Breast epithelium (tissue), 4 donors: ENCODE data around the gene COL5A1. TPM values are rescaled to one million over a fixed set of nuclear protein-coding genes. Genes with fewer than 3 reads are reported as not detected.
A peak's percentile ranks its signal among the peaks of the same experiment; 100 is the strongest.

Source experiments
- DNase-seq, 2 donors: peaks; one replicate each; pipeline ENCODE4 v3.0.0-alpha.2; 2019; ENCODE audit warnings: low spot score in 2 of 2
- H3K27ac ChIP-seq, 2 donors: fragments of 200-600 bp; sonication (generic) in 1 of 2; one replicate each; pipeline ENCODE4 v1.5.1; 2016 to 2019; ENCODE audit warnings: mild to moderate bottlenecking in 1 of 2
- H3K27me3 ChIP-seq, 2 donors: fragments of 200-600 bp; sonication (generic) in 1 of 2; one replicate each; pipeline versions ENCODE4 v1.5.1 to v1.6.0; 2017 to 2019; ENCODE audit warnings: control low read depth in 1 of 2, mild to moderate bottlenecking in 1 of 2
- H3K36me3 ChIP-seq: fragments of 200-600 bp; one replicate; pipeline ENCODE4 v1.5.1; 2019
- H3K4me1 ChIP-seq, 2 donors: fragments of 200-600 bp; sonication (generic); one replicate each; pipeline ENCODE4 v1.5.1; 2016 to 2019; ENCODE audit warnings: control low read depth in 1 of 2
- H3K4me3 ChIP-seq, 3 donors: fragments of 200-600 bp; sonication (generic); 1 replicate in 2 of 3; 2 replicates in 1 of 3; pipeline ENCODE4 v1.5.1; 2016 to 2019; ENCODE audit warnings: mild to moderate bottlenecking in 3 of 3, moderate library complexity in 2 of 3
- H3K9me3 ChIP-seq, 2 donors: fragments of 200-600 bp; sonication (generic) in 1 of 2; one replicate each; pipeline ENCODE4 v1.5.1; 2016 to 2019; ENCODE audit warnings: control low read depth in 1 of 2
- POLR2A ChIP-seq: fragments of 450-650 bp; IDR thresholded peaks from one replicate; pipeline ENCODE4 v1.6.1; 2016; ENCODE audit warnings: antibody characterized with exemption, mild to moderate bottlenecking, moderate library complexity
- POLR2AphosphoS5 ChIP-seq, 3 donors: sonication (generic); formaldehyde crosslinking; IDR thresholded peaks; one replicate each; pipeline ENCODE4 v1.6.1; 2017; ENCODE audit warnings: antibody characterized with exemption in 3 of 3
- intact Hi-C: fragments of 100-400 bp; cut with DNase I; formaldehyde crosslinking; loops from one replicate; pipeline ENCODE4 v1.15.1; 2023; ENCODE audit warnings: low total_unique reads
- total RNA-seq, 3 donors: library from RNA; depleted of rRNA; stranded (reverse); fragments of >200 nt; gene quantifications; one replicate each; pipeline ENCODE4 v1.1.0, GENCODE V29; 2016
- TF ChIP-seq, protein P1 (sequence below), 3 donors: fragments of 450-650 bp; IDR thresholded peaks; one replicate each; pipeline ENCODE4 v1.5.1; 2016 to 2017; ENCODE audit warnings: antibody characterized with exemption in 3 of 3, mild to moderate bottlenecking in 3 of 3, moderate library complexity in 3 of 3

The COL5A1 gene
- total RNA-seq, 3 donors from 2014 or later, result 12.1 to 17.0 (median 15.4) TPM

DNA sequence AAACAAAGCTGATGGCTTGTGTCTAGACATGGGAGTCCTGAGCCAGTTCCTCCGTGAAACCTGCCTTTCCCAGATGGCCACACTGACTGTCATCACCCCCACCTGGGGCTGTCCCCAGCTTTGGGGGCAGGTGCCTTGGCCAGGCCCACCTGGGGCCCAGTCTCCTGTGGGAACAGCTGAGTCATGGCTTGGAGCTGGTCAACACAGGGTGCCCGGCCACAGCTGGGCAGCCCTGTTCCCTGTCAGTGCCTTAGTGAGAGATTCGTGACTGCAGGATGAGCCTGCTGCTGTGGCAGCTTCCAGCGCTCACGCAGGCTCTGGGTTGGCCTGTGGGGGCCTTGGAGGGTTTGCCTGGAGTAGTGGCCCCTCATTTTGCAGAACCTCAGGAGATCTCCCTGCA, 56.5 kb downstream of the COL5A1 start:
- intact Hi-C loops, result loop anchor here (2.0 kb wide), 1 partner anchor 47 kb away; no protein-coding TSS in a partner anchor

DNA sequence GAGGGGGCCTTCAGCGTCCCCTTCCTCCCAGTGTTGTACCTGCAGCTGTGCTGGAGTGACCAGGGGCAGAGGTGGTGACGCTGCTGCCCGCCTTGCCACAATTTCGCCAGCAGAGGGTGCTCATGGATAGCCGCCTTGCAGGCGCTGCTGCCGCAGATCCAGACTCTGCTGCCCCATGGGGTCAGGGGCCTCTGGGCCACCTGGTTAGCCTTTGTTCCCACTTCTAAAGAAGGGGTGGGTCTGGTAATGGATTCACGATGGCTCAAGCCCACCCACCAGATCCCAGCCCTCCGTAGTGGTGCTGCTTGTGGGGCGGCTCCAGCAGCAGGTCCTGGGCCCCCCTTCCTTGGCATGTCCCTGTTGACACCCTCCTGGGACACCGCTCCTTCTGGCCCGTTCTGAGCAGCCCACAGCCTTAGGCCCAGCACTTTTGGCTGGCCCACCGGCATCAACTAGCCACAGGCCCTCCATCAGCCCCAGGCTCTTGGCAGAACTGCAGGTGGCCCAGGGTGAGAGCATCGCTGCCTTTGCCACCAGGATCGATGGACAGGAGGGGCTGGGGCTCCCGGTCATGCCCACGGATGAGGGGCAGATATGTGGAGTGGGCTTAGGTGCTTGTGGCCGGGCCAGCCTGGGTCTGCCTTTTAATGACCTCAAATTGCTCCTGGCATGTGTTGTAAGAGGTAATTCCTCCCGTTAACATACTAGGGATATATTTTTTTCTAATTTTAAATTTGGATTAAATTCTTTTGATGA, 57.2 kb downstream of the COL5A1 start:
- Histone ChIP-seq H3K27ac (no peak overlapping the region), H3K4me1 (no peaks in the 10 kb centered on the region), H3K36me3 (no peaks in the 10 kb centered on the region), H3K27me3 (no peaks in the 10 kb centered on the region), H3K9me3 (no peaks in the 10 kb centered on the region), H3K4me3 (no peak overlapping the region)
- TF ChIP-seq POLR2A (no peak), POLR2AphosphoS5 (IDR thresholded peaks at IDR 0.05) (peak in 1 of 3 donors; percentile 10)
- TF ChIP-seq, protein P1, sequence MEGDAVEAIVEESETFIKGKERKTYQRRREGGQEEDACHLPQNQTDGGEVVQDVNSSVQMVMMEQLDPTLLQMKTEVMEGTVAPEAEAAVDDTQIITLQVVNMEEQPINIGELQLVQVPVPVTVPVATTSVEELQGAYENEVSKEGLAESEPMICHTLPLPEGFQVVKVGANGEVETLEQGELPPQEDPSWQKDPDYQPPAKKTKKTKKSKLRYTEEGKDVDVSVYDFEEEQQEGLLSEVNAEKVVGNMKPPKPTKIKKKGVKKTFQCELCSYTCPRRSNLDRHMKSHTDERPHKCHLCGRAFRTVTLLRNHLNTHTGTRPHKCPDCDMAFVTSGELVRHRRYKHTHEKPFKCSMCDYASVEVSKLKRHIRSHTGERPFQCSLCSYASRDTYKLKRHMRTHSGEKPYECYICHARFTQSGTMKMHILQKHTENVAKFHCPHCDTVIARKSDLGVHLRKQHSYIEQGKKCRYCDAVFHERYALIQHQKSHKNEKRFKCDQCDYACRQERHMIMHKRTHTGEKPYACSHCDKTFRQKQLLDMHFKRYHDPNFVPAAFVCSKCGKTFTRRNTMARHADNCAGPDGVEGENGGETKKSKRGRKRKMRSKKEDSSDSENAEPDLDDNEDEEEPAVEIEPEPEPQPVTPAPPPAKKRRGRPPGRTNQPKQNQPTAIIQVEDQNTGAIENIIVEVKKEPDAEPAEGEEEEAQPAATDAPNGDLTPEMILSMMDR (IDR thresholded peaks at IDR 0.05), result peak; percentile 42 to 80 (median 79)
- peak; percentile 22 to 69 for DNase-seq
- intact Hi-C loops, result loop anchor here (2.0 kb wide), 1 partner anchor 46 kb away; no protein-coding TSS in a partner anchor

More for the DNA sequence above, 56.5 kb downstream of the COL5A1 start:
- no peaks in the 10 kb centered on the region for H3K4me1 ChIP-seq
- no peaks in the 10 kb centered on the region for H3K9me3 ChIP-seq
- H3K36me3 ChIP-seq, result no peaks in the 10 kb centered on the region
- DNase-seq, result no peak
- TF ChIP-seq, protein P1 (IDR thresholded peaks at IDR 0.05), result no peak
- no peak for TF ChIP-seq POLR2A
- TF ChIP-seq POLR2AphosphoS5 (IDR thresholded peaks at IDR 0.05), result no peak
- H3K27me3 ChIP-seq, result no peaks in the 10 kb centered on the region
- no peak overlapping the region for H3K4me3 ChIP-seq
- no peak overlapping the region for H3K27ac ChIP-seq

GRCh38 chr9:134699343-134699740, 57.7 kb downstream of the COL5A1 start:
- no peaks in the 10 kb centered on the region for H3K4me1 ChIP-seq
- intact Hi-C loops, result loop anchor here (2.0 kb wide), 1 partner anchor 45 kb away; no protein-coding TSS in a partner anchor
- no peaks in the 10 kb centered on the region for H3K9me3 ChIP-seq
- DNase-seq, result no peak
- no peak overlapping the region for H3K4me3 ChIP-seq
- H3K36me3 ChIP-seq, result no peaks in the 10 kb centered on the region
- TF ChIP-seq POLR2A, result no peak
- TF ChIP-seq, protein P1 (IDR thresholded peaks at IDR 0.05), result no peak
- no peak for TF ChIP-seq POLR2AphosphoS5 (IDR thresholded peaks at IDR 0.05)
- H3K27ac ChIP-seq, result no peak overlapping the region
- no peaks in the 10 kb centered on the region for H3K27me3 ChIP-seq

GRCh38 chr9:134700636-134701350, 59.2 kb downstream of the COL5A1 start:
- intact Hi-C loops, result no loop called here
- H3K4me3 ChIP-seq, result no peak overlapping the region
- DNase-seq, result no peak
- no peaks in the 10 kb centered on the region for H3K36me3 ChIP-seq
- H3K27me3 ChIP-seq, result no peaks in the 10 kb centered on the region
- no peaks in the 10 kb centered on the region for H3K4me1 ChIP-seq
- no peak overlapping the region for H3K27ac ChIP-seq
- H3K9me3 ChIP-seq, result no peaks in the 10 kb centered on the region
- TF ChIP-seq POLR2A (no peak), POLR2AphosphoS5 (IDR thresholded peaks at IDR 0.05) (no peak)
- TF ChIP-seq, protein P1 (IDR thresholded peaks at IDR 0.05), result no peak
